Measurements from ENCODE around the gene MAN1A2.

- TF ChIP-seq CTCF (IDR thresholded peaks at IDR 0.05; ENCODE audit: borderline replicate concordance, extremely low read depth, low read length, poor library complexity, severe bottlenecking) = no peak
- no peak for TF ChIP-seq EZH2 (IDR thresholded peaks at IDR 0.05; ENCODE audit: borderline replicate concordance, low read depth, low read length, severe bottlenecking)
These were observed 1.2 kb downstream of the MAN1A2 start for GRCh38 chr1:117368116-117369108.

Measured in DND-41 (cell line).